Natural killer cell (primary cell): Measurements from ENCODE around the gene NHERF1. TPM values are rescaled to one million over a fixed set of nuclear protein-coding genes. Genes with fewer than 3 reads are reported as not detected.

ENCODE experiments used
- ATAC-seq, 3 donors: fragments of 150-1000 bp in 2 of 3; fragments of 200-7000 bp in 1 of 3; cut with Tn5 transposase; 1 replicate in 1 of 3; 2 replicates in 2 of 3; pipeline ENCODE4 v1.10.0; 2021; ENCODE audit warnings: mild to moderate bottlenecking in 2 of 3, moderate library complexity in 2 of 3
- DNase-seq, 2 donors: peaks; one replicate each; pipeline versions ENCODE4 v3.0.0 to v3.0.0-alpha.2; 2013 to 2021; ENCODE audit warnings: mixed read lengths in 1 of 2
- H3K27ac ChIP-seq: one replicate; pipeline ENCODE4 v1.5.1; 2013; ENCODE audit warnings: mild to moderate bottlenecking, low read length
- H3K27me3 ChIP-seq: one replicate; pipeline ENCODE4 v1.6.1; 2013; ENCODE audit warnings: low read length; ENCODE audit not compliant: control insufficient read depth, insufficient read depth
- H3K36me3 ChIP-seq: one replicate; pipeline ENCODE4 v1.6.1; 2013; ENCODE audit warnings: low read length; ENCODE audit not compliant: control insufficient read depth, insufficient read depth
- H3K4me1 ChIP-seq: one replicate; pipeline ENCODE4 v1.6.1; 2013; ENCODE audit warnings: low read length; ENCODE audit not compliant: control insufficient read depth, insufficient read depth
- H3K4me3 ChIP-seq: one replicate; pipeline ENCODE4 v1.5.1; 2013; ENCODE audit warnings: low read length
- H3K9me3 ChIP-seq: one replicate; pipeline ENCODE4 v1.6.1; 2013; ENCODE audit warnings: low read length; ENCODE audit not compliant: control insufficient read depth, insufficient read depth
- H3K27ac Mint-ChIP-seq, 2 donors: one replicate each; pipeline ENCODE4 v1.8.0; 2022; ENCODE audit warnings: mild to moderate bottlenecking in 2 of 2, mixed read lengths in 2 of 2, moderate library complexity in 1 of 2
- H3K27me3 Mint-ChIP-seq, 2 donors: one replicate each; pipeline ENCODE4 v1.8.0; 2022; ENCODE audit warnings: low read depth in 2 of 2, mixed read lengths in 2 of 2
- H3K36me3 Mint-ChIP-seq: one replicate; pipeline ENCODE4 v1.8.0; 2022; ENCODE audit warnings: mixed read lengths
- H3K4me1 Mint-ChIP-seq, 2 donors: one replicate each; pipeline ENCODE4 v1.8.0; 2022; ENCODE audit warnings: mixed read lengths in 2 of 2
- H3K4me3 Mint-ChIP-seq: one replicate; pipeline ENCODE4 v1.8.0; 2022; ENCODE audit warnings: mild to moderate bottlenecking, moderate library complexity, mixed read lengths
- H3K9me3 Mint-ChIP-seq, 2 donors: one replicate each; pipeline ENCODE4 v1.8.0; 2022; ENCODE audit warnings: mixed read lengths in 2 of 2
- CTCF ChIP-seq: fragments of 200-600 bp; IDR thresholded peaks from one replicate; pipeline ENCODE4 v1.8.0; 2022; ENCODE audit warnings: antibody characterized with exemption
- WGBS: methylation state at CpG from one replicate; pipeline ENCODE4 v1.1.7; 2013; ENCODE audit warnings: missing lambda C conversion rate; ENCODE audit not compliant: insufficient coverage; 5-methylcytosine and 5-hydroxymethylcytosine counted together
- intact Hi-C: fragments of 100-400 bp; cut with micrococcal nuclease; formaldehyde crosslinking; loops from one replicate; pipeline ENCODE4 v1.14.2; 2022
- total RNA-seq, 4 donors: library from RNA; stranded (reverse); fragments of 120-200 nt in 1 of 4; gene quantifications; one replicate each; pipeline versions ENCODE4 v1.2.3 to v1.2.4, GENCODE V29; 2013 to 2022

Gene NHERF1
- total RNA-seq, 3 donors from 2014 or later (not counting 1 experiment from before 2014, with no cell fraction given) = 323 to 372 (median 362) TPM

- WGBS = 43% methylated on average over 6 of the region's 6 CpGs
These were observed 1.5 kb upstream of the NHERF1 start for GRCh38 chr17:74746922-74747321.

GRCh38 chr17:74748279-74748528, 224 bp upstream of the NHERF1 start:
- peak overlapping the region in 1 of 2 donors; percentile 92 for H3K27ac Mint-ChIP-seq
- Histone ChIP-seq H3K27ac (peak overlapping the region; percentile 42), H3K9me3 (no peaks in the 10 kb centered on the region), H3K4me1 (peaks cover 79% of the 10 kb centered on the region), H3K4me3 (peak overlapping the region; percentile 50), H3K36me3 (peaks cover 23% of the 10 kb centered on the region), H3K27me3 (no peaks in the 10 kb centered on the region)
- H3K9me3 Mint-ChIP-seq = no peaks in the 10 kb centered on the region
- 0% methylated on average over 34 of the region's 34 CpGs for WGBS
- no peak for TF ChIP-seq CTCF
- no peaks in the 10 kb centered on the region for H3K27me3 Mint-ChIP-seq
- H3K4me3 Mint-ChIP-seq = peak overlapping the region; percentile 99
- no peak for ATAC-seq
- no peaks in the 10 kb centered on the region for H3K36me3 Mint-ChIP-seq
- intact Hi-C loops = no loop called here
- no peak for DNase-seq
- peaks cover 51 to 70% of the 10 kb centered on the region in 2 donors for H3K4me1 Mint-ChIP-seq

More at GRCh38 chr17:74746922-74747321, 1.5 kb upstream of the NHERF1 start:
- no peak for TF ChIP-seq CTCF
- H3K4me1 Mint-ChIP-seq = peaks cover 50 to 70% of the 10 kb centered on the region in 2 donors
- H3K4me3 Mint-ChIP-seq = peak overlapping the region; percentile 99
- Histone ChIP-seq H3K9me3 (no peaks in the 10 kb centered on the region), H3K36me3 (peaks cover 13% of the 10 kb centered on the region), H3K4me1 (peaks cover 79% of the 10 kb centered on the region), H3K27ac (no peak overlapping the region), H3K4me3 (no peak overlapping the region), H3K27me3 (no peaks in the 10 kb centered on the region)
- no peaks in the 10 kb centered on the region for H3K9me3 Mint-ChIP-seq
- H3K36me3 Mint-ChIP-seq = no peaks in the 10 kb centered on the region
- intact Hi-C loops = no loop called here
- H3K27ac Mint-ChIP-seq = peak overlapping the region in 1 of 2 donors; percentile 52
- H3K27me3 Mint-ChIP-seq = no peaks in the 10 kb centered on the region
- DNase-seq (peak in 1 of 2 donors; percentile 42), ATAC-seq (no peak)

GRCh38 chr17:74749279-74750038, 1.0 kb downstream of the NHERF1 start:
- no peaks in the 10 kb centered on the region for H3K36me3 Mint-ChIP-seq
- WGBS = under 1% methylated on average over 46 of the region's 46 CpGs
- peak overlapping the region; percentile 99 for H3K4me3 Mint-ChIP-seq
- peak overlapping the region; percentile 30 for H3K27ac ChIP-seq
- H3K4me1 ChIP-seq = peaks cover 79% of the 10 kb centered on the region
- H3K27me3 ChIP-seq = no peaks in the 10 kb centered on the region
- TF ChIP-seq CTCF = no peak
- peaks cover 14% of the 10 kb centered on the region for H3K36me3 ChIP-seq
- peak overlapping the region; percentile 92 to 93 for H3K27ac Mint-ChIP-seq
- ATAC-seq (no peak), DNase-seq (peak in 1 of 2 donors; percentile 59)
- no peaks in the 10 kb centered on the region for H3K9me3 ChIP-seq
- H3K27me3 Mint-ChIP-seq = no peaks in the 10 kb centered on the region
- H3K9me3 Mint-ChIP-seq = no peaks in the 10 kb centered on the region
- peaks cover 48 to 70% of the 10 kb centered on the region in 2 donors for H3K4me1 Mint-ChIP-seq
- peak overlapping the region; percentile 64 for H3K4me3 ChIP-seq
- intact Hi-C loops = loop anchor here (2.0 kb wide), 1 partner anchor 15 kb away; no protein-coding TSS in a partner anchor

- DNase-seq = no peak
- peak overlapping the region; percentile 99 for H3K4me3 Mint-ChIP-seq
- H3K9me3 ChIP-seq = no peaks in the 10 kb centered on the region
- H3K27me3 Mint-ChIP-seq = no peaks in the 10 kb centered on the region
- H3K36me3 Mint-ChIP-seq = no peaks in the 10 kb centered on the region
- intact Hi-C loops = loop anchor here (2.0 kb wide), 1 partner anchor 15 kb away; no protein-coding TSS in a partner anchor
- H3K4me1 ChIP-seq = peaks cover 79% of the 10 kb centered on the region
- H3K27ac ChIP-seq = peak overlapping the region; percentile 30
- peak overlapping the region; percentile 92 to 93 for H3K27ac Mint-ChIP-seq
- TF ChIP-seq CTCF = no peak
- peaks cover 15% of the 10 kb centered on the region for H3K36me3 ChIP-seq
- H3K27me3 ChIP-seq = no peaks in the 10 kb centered on the region
- peaks cover 48 to 70% of the 10 kb centered on the region in 2 donors for H3K4me1 Mint-ChIP-seq
- no peaks in the 10 kb centered on the region for H3K9me3 Mint-ChIP-seq
- 7% methylated on average over 6 of the region's 6 CpGs for WGBS
- ATAC-seq = no peak
- H3K4me3 ChIP-seq = peak overlapping the region; percentile 64
These were observed 1.6 kb downstream of the NHERF1 start for GRCh38 chr17:74750039-74750326.
